A673 (cell line): ENCODE data around the gene CTAG2.
"Not testable (repeated sequence)": the region's sequence is repeated elsewhere in the genome, so short reads cannot be mapped to it uniquely, and the experiment has no call there.

ENCODE experiments used
- CTCF ChIP-seq: fragments of 300-800, 200-600 bp; sonication (generic); conservative IDR thresholded peaks from 2 replicates; pipeline ENCODE4 v1.5.1; 2017; ENCODE audit warnings: low read depth, mild to moderate bottlenecking, antibody characterized with exemption, low read length, moderate library complexity, mixed read lengths
- EZH2 ChIP-seq: fragments of 200-600 bp; sonication (generic); IDR thresholded peaks from 2 replicates; pipeline ENCODE4 v1.6.1; 2017; ENCODE audit warnings: borderline replicate concordance, low read depth, mild to moderate bottlenecking, mixed read lengths, antibody characterized with exemption, low read length; ENCODE audit not compliant: poor library complexity, severe bottlenecking

GRCh38 chrX:154608823-154609222 is 44.6 kb downstream of the CTAG2 start:
- not testable (repeated sequence) for TF ChIP-seq CTCF, EZH2
